Endothelial cell of umbilical vein (primary cell): ENCODE measurements around the gene ZKSCAN1. TPM values are rescaled to one million over a fixed set of nuclear protein-coding genes. Genes with fewer than 3 reads are reported as not detected.

Experiments
- BruUV-seq: library from RNA; stranded (reverse); fragments of 400-500 nt; replicated peaks from 2 replicates; lab custom pipeline; 2021; lab: Mats Ljungman, UMichigan
- CTCF ChIA-PET: fragments of 300-600, 350-600 bp; sonication (Branson Sonifier 250); formaldehyde crosslinking; loops from one replicate; lab custom pipeline; 2021; ENCODE audit warnings: antibody characterized with exemption, inconsistent platforms; lab: Charles Lee
- POLR2A ChIA-PET: fragments of 300-600, 350-600 bp; sonication (Branson Sonifier 250); formaldehyde crosslinking; loops from one replicate; lab custom pipeline; 2021; ENCODE audit warnings: antibody characterized with exemption, inconsistent platforms; lab: Charles Lee
- DNase-seq: peaks from one replicate; pipeline ENCODE4 v3.0.0-alpha.2; 2011; ENCODE audit warnings: low read depth, low spot score
- FAIRE-seq: peaks from 2 replicates; lab custom pipeline; 2011; peaks lifted over from hg19 to GRCh38; lab: Jason Lieb, UNC
- H2AFZ ChIP-seq: 2 replicates; pipeline ENCODE4 v1.6.0; 2012; ENCODE audit warnings: low read depth, low read length, control low read depth, inconsistent platforms
- H3K27ac ChIP-seq: 2 replicates; pipeline ENCODE4 v1.5.1; 2011; ENCODE audit warnings: low read depth, mild to moderate bottlenecking, control low read depth, low read length, moderate library complexity; ENCODE audit not compliant: insufficient read depth
- H3K27me3 ChIP-seq, 2 experiments: 2 replicates each; pipeline versions ENCODE4 v1.6.0 to v1.6.1; 2011; ENCODE audit warnings: low read length in 2 of 2, mixed read lengths in 1 of 2; ENCODE audit not compliant: control insufficient read depth in 2 of 2, insufficient read depth in 2 of 2
- H3K36me3 ChIP-seq, 2 experiments: 2 replicates in 1 of 2; 3 replicates in 1 of 2; pipeline ENCODE4 v1.5.1; 2011; ENCODE audit warnings: low read length in 2 of 2, mild to moderate bottlenecking in 1 of 2, moderate library complexity in 1 of 2; ENCODE audit not compliant: control insufficient read depth in 2 of 2, insufficient read depth in 2 of 2; ENCODE audit errors: extremely low read depth in 1 of 2
- H3K4me1 ChIP-seq: 3 replicates; pipeline ENCODE4 v1.5.1; 2011; ENCODE audit warnings: mild to moderate bottlenecking, low read length; ENCODE audit not compliant: control insufficient read depth, insufficient read depth; ENCODE audit errors: extremely low read depth
- H3K4me2 ChIP-seq: 2 replicates; pipeline ENCODE4 v1.6.1; 2011; ENCODE audit warnings: low read length, control low read depth, mixed read lengths; ENCODE audit not compliant: insufficient read depth
- H3K4me3 ChIP-seq, 3 experiments: fragments of 200-600 bp in 1 of 3; sonication (generic), shearing (Covaris generic) in 1 of 3; replicated peaks in 1 of 3; 2 replicates each; pipeline ENCODE4 v1.5.1; 2011 to 2016; ENCODE audit warnings: control low read depth in 3 of 3, low read length in 3 of 3, mild to moderate bottlenecking in 2 of 3, inconsistent platforms in 1 of 3, low read depth in 1 of 3, moderate library complexity in 1 of 3; ENCODE audit not compliant: insufficient read depth in 1 of 3
- H3K79me2 ChIP-seq: 2 replicates; pipeline ENCODE4 v1.6.0; 2012; ENCODE audit warnings: low read length, inconsistent platforms; ENCODE audit not compliant: control insufficient read depth, insufficient read depth
- H3K9ac ChIP-seq: replicated peaks from 2 replicates; pipeline ENCODE3; 2011; ENCODE audit warnings: low read length, control low read depth; ENCODE audit not compliant: insufficient read depth; ENCODE audit errors: extremely low read depth
- H3K9me1 ChIP-seq: replicated peaks from 3 replicates; pipeline ENCODE4 v1.6.0; 2011; ENCODE audit warnings: mild to moderate bottlenecking, low read length; ENCODE audit not compliant: control insufficient read depth, insufficient read depth; ENCODE audit errors: extremely low read depth
- H3K9me3 ChIP-seq: replicated peaks from 2 replicates; pipeline ENCODE4 v1.5.1; 2012; ENCODE audit warnings: low read length, inconsistent platforms; ENCODE audit not compliant: control insufficient read depth, insufficient read depth
- H4K20me1 ChIP-seq: replicated peaks from 2 replicates; pipeline ENCODE3; 2011; ENCODE audit warnings: mild to moderate bottlenecking, low read length; ENCODE audit not compliant: control insufficient read depth, insufficient read depth; ENCODE audit errors: extremely low read depth
- EZH2 ChIP-seq: IDR thresholded peaks from 2 replicates; pipeline ENCODE4 v1.6.1; 2012; ENCODE audit warnings: borderline replicate concordance, low read depth, mild to moderate bottlenecking, moderate library complexity, low read length, inconsistent platforms; ENCODE audit not compliant: severe bottlenecking
- FOS ChIP-seq: IDR thresholded peaks from 2 replicates; pipeline ENCODE4 v1.6.1; 2011; ENCODE audit warnings: mild to moderate bottlenecking, low read length, moderate library complexity, borderline replicate concordance; ENCODE audit not compliant: insufficient read depth
- GATA2 ChIP-seq: IDR thresholded peaks from 2 replicates; pipeline ENCODE4 v1.7.0; 2011; ENCODE audit warnings: low read depth, mild to moderate bottlenecking, moderate library complexity, mixed read lengths, low read length; ENCODE audit not compliant: insufficient read length, insufficient read depth
- JUN ChIP-seq: IDR thresholded peaks from 2 replicates; pipeline ENCODE4 v1.6.1; 2011; ENCODE audit warnings: borderline replicate concordance, low read depth; ENCODE audit not compliant: insufficient read length, insufficient read depth
- MYC ChIP-seq: IDR thresholded peaks from one replicate; pipeline ENCODE4 v1.6.1; 2011; ENCODE audit warnings: mild to moderate bottlenecking, low read depth, low read length
- POLR2A ChIP-seq: IDR thresholded peaks from 2 replicates; pipeline ENCODE4 v1.6.1; 2012; ENCODE audit warnings: low read depth, mild to moderate bottlenecking, control low read depth, low read length
- POLR2AphosphoS5 ChIP-seq: IDR thresholded peaks from 2 replicates; pipeline ENCODE4 v1.6.1; 2012; ENCODE audit warnings: low read depth, mild to moderate bottlenecking, control low read depth, low read length, moderate library complexity; ENCODE audit not compliant: insufficient read depth
- dilution Hi-C: fragments of 300-500 bp; cut with MboI; formaldehyde crosslinking; loops from one replicate; pipeline ENCODE4 v1.15.0; 2019; ENCODE audit warnings: low sequenced_read_pairs; ENCODE audit not compliant: extremely low pct_ligation_motif_present
- intact Hi-C: fragments of 100-400 bp; cut with micrococcal nuclease; formaldehyde crosslinking; loops from one replicate; pipeline ENCODE4 v1.10.0; 2022
- polyA plus RNA-seq, 4 experiments: library from polyadenylated mRNA; depleted of rRNA in 3 of 4; stranded (reverse) in 3 of 4; unstranded in 1 of 4; fragments of >200 nt; gene quantifications; 2 replicates each; pipeline versions ENCODE4 v1.2.1 to v1.2.3, GENCODE V29; 2011 to 2012; ENCODE audit warnings: missing spikeins in 1 of 4
- total RNA-seq: library from RNA; stranded (reverse); gene quantifications from 2 replicates; pipeline ENCODE4 v1.2.3, GENCODE V29; 2021
- TF ChIP-seq, protein P1 (sequence below), 2 donors: IDR thresholded peaks; 1 replicate in 1 of 2; 2 replicates in 1 of 2; pipeline ENCODE4 v1.5.1; 2011; ENCODE audit warnings: low read length in 2 of 2, mild to moderate bottlenecking in 2 of 2, moderate library complexity in 2 of 2, control low read depth in 1 of 2, inconsistent platforms in 1 of 2, low read depth in 1 of 2; ENCODE audit not compliant: insufficient read depth in 1 of 2; ENCODE audit errors: extremely low read depth in 1 of 2
- TF ChIP-seq, protein P2 (sequence below): IDR thresholded peaks from 2 replicates; pipeline ENCODE4 v1.6.1; 2011; ENCODE audit not compliant: insufficient read depth, insufficient read length

ZKSCAN1 gene
- total and polyA plus RNA-seq, 2 donors (not counting 3 experiments of a cell fraction or from before 2014, with no cell fraction given): 12.3 to 57.8 TPM

GRCh38 chr7:99994819-99995218 is 20.6 kb upstream of the ZKSCAN1 start:
- no peak for FAIRE-seq
- no peaks in the 10 kb centered on the region for H3K9me1 ChIP-seq
- H2AFZ ChIP-seq: no peak overlapping the region
- H3K4me2 ChIP-seq: no peak overlapping the region
- H3K27me3 ChIP-seq: peaks cover 0 to 2% of the 10 kb centered on the region in 2 experiments
- H3K4me3 ChIP-seq: no peak overlapping the region
- dilution Hi-C loops (no loop called here), intact Hi-C loops (loop anchor here (1.0 to 5.0 kb wide), 3 partner anchors 58 to 132 kb away; partner anchors contain the start of genes MBLAC1 and ZNF3)
- POLR2A ChIA-PET: no interaction called here
- H3K36me3 ChIP-seq: no peaks in the 10 kb centered on the region
- H3K9ac ChIP-seq: no peak overlapping the region
- no peaks in the 10 kb centered on the region for H3K4me1 ChIP-seq
- CTCF ChIA-PET: interaction anchor here (1.1 to 9.6 kb wide), 13 partner anchors 8 to 138 kb away, joined by 3 to 158 read pairs (median 7); partner anchors contain the start of genes COPS6, ZKSCAN1 and ZSCAN21
- no peaks in the 10 kb centered on the region for H4K20me1 ChIP-seq
- TF ChIP-seq POLR2AphosphoS5 (no peak), POLR2A (no peak), JUN (no peak), GATA2 (no peak), FOS (no peak), MYC (no peak), EZH2 (no peak)
- TF ChIP-seq, protein P1, sequence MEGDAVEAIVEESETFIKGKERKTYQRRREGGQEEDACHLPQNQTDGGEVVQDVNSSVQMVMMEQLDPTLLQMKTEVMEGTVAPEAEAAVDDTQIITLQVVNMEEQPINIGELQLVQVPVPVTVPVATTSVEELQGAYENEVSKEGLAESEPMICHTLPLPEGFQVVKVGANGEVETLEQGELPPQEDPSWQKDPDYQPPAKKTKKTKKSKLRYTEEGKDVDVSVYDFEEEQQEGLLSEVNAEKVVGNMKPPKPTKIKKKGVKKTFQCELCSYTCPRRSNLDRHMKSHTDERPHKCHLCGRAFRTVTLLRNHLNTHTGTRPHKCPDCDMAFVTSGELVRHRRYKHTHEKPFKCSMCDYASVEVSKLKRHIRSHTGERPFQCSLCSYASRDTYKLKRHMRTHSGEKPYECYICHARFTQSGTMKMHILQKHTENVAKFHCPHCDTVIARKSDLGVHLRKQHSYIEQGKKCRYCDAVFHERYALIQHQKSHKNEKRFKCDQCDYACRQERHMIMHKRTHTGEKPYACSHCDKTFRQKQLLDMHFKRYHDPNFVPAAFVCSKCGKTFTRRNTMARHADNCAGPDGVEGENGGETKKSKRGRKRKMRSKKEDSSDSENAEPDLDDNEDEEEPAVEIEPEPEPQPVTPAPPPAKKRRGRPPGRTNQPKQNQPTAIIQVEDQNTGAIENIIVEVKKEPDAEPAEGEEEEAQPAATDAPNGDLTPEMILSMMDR (IDR thresholded peaks at IDR 0.05; ENCODE audit: extremely low read depth in 1 of 2, insufficient read depth in 1 of 2, low read depth in 1 of 2, low read length in 2 of 2): no peak
- TF ChIP-seq, protein P2, sequence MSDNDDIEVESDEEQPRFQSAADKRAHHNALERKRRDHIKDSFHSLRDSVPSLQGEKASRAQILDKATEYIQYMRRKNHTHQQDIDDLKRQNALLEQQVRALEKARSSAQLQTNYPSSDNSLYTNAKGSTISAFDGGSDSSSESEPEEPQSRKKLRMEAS: no peak
- H3K9me3 ChIP-seq: no peaks in the 10 kb centered on the region
- no peaks in the 10 kb centered on the region for H3K79me2 ChIP-seq
- no peak for DNase-seq
- no TSS peak for BruUV-seq
- no peak overlapping the region for H3K27ac ChIP-seq
